H1 (cell line): Measurements from ENCODE around the gene HID1. TPM values are rescaled to one million over a fixed set of nuclear protein-coding genes. Genes with fewer than 3 reads are reported as not detected.

Source experiments
- ASH2L ChIP-seq: fragments of 200-600, 300-600 bp; sonication (generic); IDR thresholded peaks from one replicate; pipeline ENCODE4 v1.7.1; 2017; ENCODE audit warnings: low read length
- BACH1 ChIP-seq: IDR thresholded peaks from 2 replicates; pipeline ENCODE4 v1.6.1; 2012; ENCODE audit warnings: low read length, improper control_type of control experiment
- BCL11A ChIP-seq, 2 experiments: IDR thresholded peaks; one replicate each; pipeline ENCODE4 v1.6.1; 2011; ENCODE audit warnings: low read depth in 2 of 2, low read length in 2 of 2, mild to moderate bottlenecking in 2 of 2
- BRCA1 ChIP-seq: IDR thresholded peaks from 2 replicates; pipeline ENCODE4 v1.6.1; 2012; ENCODE audit warnings: low read depth, low read length, improper control_type of control experiment
- CBX8 ChIP-seq: fragments of 300-800, 300-1000 bp; sonication (generic); IDR thresholded peaks from 2 replicates; pipeline ENCODE4 v1.7.1; 2016; ENCODE audit warnings: low read depth, low read length, borderline replicate concordance
- CHD2 ChIP-seq: IDR thresholded peaks from 2 replicates; pipeline ENCODE4 v1.6.1; 2012; ENCODE audit warnings: low read length, improper control_type of control experiment
- CREB1 ChIP-seq: IDR thresholded peaks from 2 replicates; pipeline ENCODE4 v1.6.1; 2012; ENCODE audit warnings: inconsistent platforms
- FOSL1 ChIP-seq: IDR thresholded peaks from 2 replicates; pipeline ENCODE4 v1.6.1; 2011; ENCODE audit warnings: mild to moderate bottlenecking, low read depth, low read length, moderate library complexity; ENCODE audit not compliant: insufficient read depth
- GABPA ChIP-seq: IDR thresholded peaks from 2 replicates; pipeline ENCODE4 v1.6.1; 2011; ENCODE audit warnings: mild to moderate bottlenecking, low read length, moderate library complexity, borderline replicate concordance; ENCODE audit not compliant: insufficient read depth
- JUND ChIP-seq: IDR thresholded peaks from 2 replicates; pipeline ENCODE4 v1.6.1; 2011; ENCODE audit warnings: mild to moderate bottlenecking, improper control_type of control experiment, low read length
- KDM4A ChIP-seq: IDR thresholded peaks from one replicate; pipeline ENCODE4 v1.7.1; 2012; ENCODE audit warnings: low read depth, mild to moderate bottlenecking, moderate library complexity, low read length, inconsistent platforms; ENCODE audit not compliant: severe bottlenecking
- MAFK ChIP-seq: IDR thresholded peaks from 2 replicates; pipeline ENCODE4 v1.6.1; 2012; ENCODE audit warnings: low read depth, mild to moderate bottlenecking, improper control_type of control experiment, low read length
- NANOG ChIP-seq: IDR thresholded peaks from 2 replicates; pipeline ENCODE4 v1.6.1; 2011; ENCODE audit warnings: low read length, low read depth, mild to moderate bottlenecking, inconsistent platforms; ENCODE audit not compliant: insufficient read depth, poor library complexity, severe bottlenecking
- RAD21 ChIP-seq, 2 experiments: IDR thresholded peaks in 1 of 2; conservative IDR thresholded peaks in 1 of 2; 2 replicates each; pipeline ENCODE4 v1.6.1; 2011; ENCODE audit warnings: low read depth in 2 of 2, low read length in 2 of 2, improper control_type of control experiment in 1 of 2, inconsistent platforms in 1 of 2, mild to moderate bottlenecking in 1 of 2, moderate library complexity in 1 of 2
- SAP30 ChIP-seq: fragments of 300-600 bp; sonication (generic); IDR thresholded peaks from 2 replicates; pipeline ENCODE4 v1.7.1; 2012; ENCODE audit warnings: low read length, moderate library complexity, mild to moderate bottlenecking, inconsistent platforms; ENCODE audit not compliant: insufficient read depth, insufficient replicate concordance
- SIRT6 ChIP-seq: IDR thresholded peaks from one replicate; pipeline ENCODE4 v1.7.1; 2012; ENCODE audit warnings: low read length, inconsistent platforms
- SP4 ChIP-seq: IDR thresholded peaks from 2 replicates; pipeline ENCODE4 v1.6.1; 2012; ENCODE audit warnings: low read length, inconsistent platforms
- TAF1 ChIP-seq: IDR thresholded peaks from 2 replicates; pipeline ENCODE4 v1.6.1; 2011; ENCODE audit warnings: mild to moderate bottlenecking, low read depth, low read length
- TBP ChIP-seq: IDR thresholded peaks from 2 replicates; pipeline ENCODE4 v1.6.1; 2011; ENCODE audit warnings: low read depth, low read length, improper control_type of control experiment
- TCF12 ChIP-seq: IDR thresholded peaks from 2 replicates; pipeline ENCODE4 v1.6.1; 2011; ENCODE audit warnings: low read depth, mild to moderate bottlenecking, low read length
- USF2 ChIP-seq: IDR thresholded peaks from 2 replicates; pipeline ENCODE4 v1.6.1; 2011; ENCODE audit warnings: low read length, improper control_type of control experiment
- polyA plus RNA-seq, 7 experiments: library from polyadenylated mRNA; depleted of rRNA in 3 of 7; stranded (reverse) in 5 of 7; unstranded in 2 of 7; fragments of >200 nt in 5 of 7; fragments of 200-250 nt in 2 of 7; gene quantifications; 1 replicate in 5 of 7; 2 replicates in 1 of 7; 4 replicates in 1 of 7; pipeline versions ENCODE4 v1.2.1 to v1.2.3, GENCODE V29; 2011 to 2013; ENCODE audit warnings: missing spikeins in 2 of 7, mixed read lengths in 2 of 7
- total RNA-seq: library from RNA; stranded (reverse); fragmentation: NEBNext Ultra II Directional; extraction: Animal tissue kit (Norgen Biotek cat#: 25700); gene quantifications from 2 replicates; pipeline ENCODE4 v1.2.1, GENCODE V29; 2021
- TF ChIP-seq, protein P1 (sequence below), 3 experiments: IDR thresholded peaks; 1 replicate in 2 of 3; 2 replicates in 1 of 3; pipeline versions ENCODE4 v1.5.1 to v1.6.1; 2011; ENCODE audit warnings: low read length in 3 of 3, mild to moderate bottlenecking in 3 of 3, inconsistent platforms in 2 of 3, low read depth in 1 of 3, moderate library complexity in 1 of 3; ENCODE audit not compliant: insufficient read depth in 1 of 3; ENCODE audit errors: control extremely low read depth in 1 of 3

HID1 gene
- total and polyA plus RNA-seq, 2 of the 8 experiments (the other 6 are each of a cell fraction or from before 2014, with no cell fraction given) = 15.1 to 25.9 TPM

DNA sequence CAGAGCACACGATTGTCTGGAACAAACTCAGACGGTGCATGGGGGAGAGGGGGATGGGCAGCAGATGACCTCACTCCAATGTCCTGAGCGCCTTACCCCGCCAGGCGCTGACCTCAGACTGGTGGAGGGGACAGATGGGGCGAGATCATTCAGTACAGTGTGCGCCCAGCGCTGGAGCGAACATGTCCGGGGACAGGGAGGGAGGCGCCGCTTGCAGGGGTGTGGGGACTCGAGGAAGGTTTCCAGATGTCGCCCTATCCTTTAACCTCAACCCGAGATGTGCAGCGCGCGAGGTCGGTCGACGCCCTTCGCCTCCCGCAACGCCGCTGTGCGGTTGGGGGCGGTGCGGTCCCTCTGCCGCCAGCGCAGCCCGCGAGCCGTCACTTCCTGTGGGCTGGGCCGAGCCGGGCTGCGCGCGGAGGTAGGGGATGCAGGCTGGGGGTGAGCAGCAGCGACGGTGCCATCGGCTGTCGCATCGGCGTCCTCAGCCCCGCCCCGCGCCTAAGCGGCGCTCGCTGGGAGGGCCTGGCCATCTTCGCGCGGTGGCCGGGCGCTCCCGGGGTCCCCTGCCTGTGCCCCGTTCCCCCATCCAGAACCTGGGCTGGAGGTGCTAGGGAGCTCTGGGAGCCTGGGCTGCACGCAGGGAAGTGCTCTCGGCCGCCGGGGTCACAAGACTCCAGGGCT lies 9.6 kb upstream of the HID1 start (continued):
- TF ChIP-seq KDM4A (peak; percentile 96), TCF12 (no peak), FOSL1 (no peak), MAFK (no peak), SIRT6 (no peak), TBP (peak; percentile 40; the same call in 1 of the 2 replicates), GABPA (no peak; the same call in 1 of the 2 replicates), CREB1 (peak; percentile 78), SP4 (no peak), BRCA1 (no peak), ASH2L (peak; percentile 99), TAF1 (peak; percentile 76), CBX8 (no peak), SAP30 (no peak), BCL11A (IDR thresholded peaks at IDR 0.05; ENCODE audit: low read depth in 2 of 2, low read length in 2 of 2) (no peak), USF2 (no peak), NANOG (peak; percentile 4), JUND (peak; percentile 92), BACH1 (no peak), CHD2 (peak; percentile 16; the same call in 1 of the 2 replicates), RAD21 (IDR thresholded peaks at IDR 0.05 in 1 of 2, conservative IDR thresholded peaks at IDR 0.05 in 1 of 2; ENCODE audit: low read depth in 2 of 2, low read length in 2 of 2) (no peak)
- TF ChIP-seq, protein P1, sequence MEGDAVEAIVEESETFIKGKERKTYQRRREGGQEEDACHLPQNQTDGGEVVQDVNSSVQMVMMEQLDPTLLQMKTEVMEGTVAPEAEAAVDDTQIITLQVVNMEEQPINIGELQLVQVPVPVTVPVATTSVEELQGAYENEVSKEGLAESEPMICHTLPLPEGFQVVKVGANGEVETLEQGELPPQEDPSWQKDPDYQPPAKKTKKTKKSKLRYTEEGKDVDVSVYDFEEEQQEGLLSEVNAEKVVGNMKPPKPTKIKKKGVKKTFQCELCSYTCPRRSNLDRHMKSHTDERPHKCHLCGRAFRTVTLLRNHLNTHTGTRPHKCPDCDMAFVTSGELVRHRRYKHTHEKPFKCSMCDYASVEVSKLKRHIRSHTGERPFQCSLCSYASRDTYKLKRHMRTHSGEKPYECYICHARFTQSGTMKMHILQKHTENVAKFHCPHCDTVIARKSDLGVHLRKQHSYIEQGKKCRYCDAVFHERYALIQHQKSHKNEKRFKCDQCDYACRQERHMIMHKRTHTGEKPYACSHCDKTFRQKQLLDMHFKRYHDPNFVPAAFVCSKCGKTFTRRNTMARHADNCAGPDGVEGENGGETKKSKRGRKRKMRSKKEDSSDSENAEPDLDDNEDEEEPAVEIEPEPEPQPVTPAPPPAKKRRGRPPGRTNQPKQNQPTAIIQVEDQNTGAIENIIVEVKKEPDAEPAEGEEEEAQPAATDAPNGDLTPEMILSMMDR (IDR thresholded peaks at IDR 0.05; ENCODE audit: control extremely low read depth in 1 of 3, insufficient read depth in 1 of 3, low read depth in 1 of 3, low read length in 3 of 3) = peak in 1 of 3 experiments; percentile 11; a peak in 1 of 4 replicates
